HFFc6 (cell line): Measurements from ENCODE around the gene IGFN1. TPM values are rescaled to one million over a fixed set of nuclear protein-coding genes. Genes with fewer than 3 reads are reported as not detected.
"Not testable (repeated sequence)": the region's sequence is repeated elsewhere in the genome, so short reads cannot be mapped to it uniquely, and the experiment has no call there.

Experiments
- DNase-seq: peaks from one replicate; pipeline ENCODE4 v3.0.0-alpha.2; 2018
- H3K27ac Mint-ChIP-seq: 2 replicates; pipeline ENCODE4 v1.8.0; 2020; ENCODE audit warnings: mild to moderate bottlenecking, mixed read lengths
- H3K27me3 Mint-ChIP-seq: 2 replicates; pipeline ENCODE4 v1.8.0; 2021; ENCODE audit warnings: mild to moderate bottlenecking, moderate library complexity, mixed read lengths; ENCODE audit not compliant: insufficient read depth
- H3K36me3 Mint-ChIP-seq: 2 replicates; pipeline ENCODE4 v1.8.0; 2021; ENCODE audit warnings: low read depth, mixed read lengths
- H3K4me1 Mint-ChIP-seq: 2 replicates; pipeline ENCODE4 v1.8.0; 2020; ENCODE audit warnings: low read depth, mixed read lengths
- H3K4me3 Mint-ChIP-seq: 2 replicates; pipeline ENCODE4 v1.8.0; 2020; ENCODE audit warnings: mild to moderate bottlenecking, moderate library complexity, mixed read lengths
- H3K9me3 Mint-ChIP-seq: 2 replicates; pipeline ENCODE4 v1.8.0; 2020; ENCODE audit warnings: mild to moderate bottlenecking, mixed read lengths
- CTCF ChIP-seq: fragments of 200-600 bp; sonication (generic); IDR thresholded peaks from 2 replicates; pipeline ENCODE4 v1.5.0; 2021; ENCODE audit warnings: antibody characterized with exemption, mild to moderate bottlenecking
- total RNA-seq, 6 experiments: library from RNA; stranded (reverse); fragmentation: NEBNext Ultra II Directional; extraction: Animal tissue kit (Norgen Biotek cat#: 25700); gene quantifications; 2 replicates in 1 of 6; 3 replicates in 5 of 6; pipeline ENCODE4 v1.2.3, GENCODE V29; 2021

Gene IGFN1
- total RNA-seq, 6 experiments from 2014 or later = not detected

GRCh38 chr1:201156346-201156745 is 34.3 kb upstream of the IGFN1 start:
- DNase-seq = no peak
- H3K4me1 Mint-ChIP-seq = peaks cover 12% of the 10 kb centered on the region
- H3K27ac Mint-ChIP-seq = no peak overlapping the region
- no peak overlapping the region for H3K4me3 Mint-ChIP-seq
- peaks cover 28% of the 10 kb centered on the region for H3K27me3 Mint-ChIP-seq
- no peak for TF ChIP-seq CTCF
- H3K36me3 Mint-ChIP-seq = no peaks in the 10 kb centered on the region
- H3K9me3 Mint-ChIP-seq = no peaks in the 10 kb centered on the region

GRCh38 chr1:201156819-201157218 is 33.8 kb upstream of the IGFN1 start:
- Mint-ChIP-seq H3K4me3 (no peak overlapping the region), H3K4me1 (peaks cover 12% of the 10 kb centered on the region), H3K27me3 (peaks cover 28% of the 10 kb centered on the region), H3K27ac (no peak overlapping the region), H3K9me3 (no peaks in the 10 kb centered on the region), H3K36me3 (no peaks in the 10 kb centered on the region)
- no peak for DNase-seq
- no peak for TF ChIP-seq CTCF

GRCh38 chr1:201157949-201158348 is 32.7 kb upstream of the IGFN1 start:
- DNase-seq = no peak
- Mint-ChIP-seq H3K4me1 (peaks cover 12% of the 10 kb centered on the region), H3K27me3 (peaks cover 28% of the 10 kb centered on the region), H3K27ac (no peak overlapping the region), H3K4me3 (no peak overlapping the region), H3K9me3 (no peaks in the 10 kb centered on the region), H3K36me3 (no peaks in the 10 kb centered on the region)
- TF ChIP-seq CTCF = no peak

GRCh38 chr1:201163036-201163435 is 27.6 kb upstream of the IGFN1 start:
- not testable (repeated sequence) for H3K4me1 Mint-ChIP-seq
- H3K27me3 Mint-ChIP-seq = peaks cover 33% of the 10 kb centered on the region

GRCh38 chr1:201163707-201164106 is 26.9 kb upstream of the IGFN1 start:
- H3K9me3 Mint-ChIP-seq = no peaks in the 10 kb centered on the region
- DNase-seq = no peak
- no peak overlapping the region for H3K4me3 Mint-ChIP-seq
- no peak overlapping the region for H3K27ac Mint-ChIP-seq
- H3K4me1 Mint-ChIP-seq = no peaks in the 10 kb centered on the region
- H3K36me3 Mint-ChIP-seq = no peaks in the 10 kb centered on the region
- TF ChIP-seq CTCF = no peak
- H3K27me3 Mint-ChIP-seq = peaks cover 31% of the 10 kb centered on the region

More at GRCh38 chr1:201163036-201163435, 27.6 kb upstream of the IGFN1 start:
- not testable (repeated sequence) for H3K4me3 Mint-ChIP-seq, H3K27ac Mint-ChIP-seq, H3K9me3 Mint-ChIP-seq, DNase-seq, H3K36me3 Mint-ChIP-seq

- Mint-ChIP-seq H3K36me3 (no peaks in the 10 kb centered on the region), H3K4me3 (no peak overlapping the region), H3K27me3 (peaks cover 24% of the 10 kb centered on the region), H3K27ac (no peak overlapping the region), H3K9me3 (no peaks in the 10 kb centered on the region), H3K4me1 (no peaks in the 10 kb centered on the region)
- TF ChIP-seq CTCF = no peak
- DNase-seq = no peak
These were observed 26.0 kb upstream of the IGFN1 start for GRCh38 chr1:201164645-201165044.
